ENCODE results near the gene RAC2.
A peak's percentile ranks its signal among the peaks of the same experiment; 100 is the strongest.

The RAC2 gene

DNA sequence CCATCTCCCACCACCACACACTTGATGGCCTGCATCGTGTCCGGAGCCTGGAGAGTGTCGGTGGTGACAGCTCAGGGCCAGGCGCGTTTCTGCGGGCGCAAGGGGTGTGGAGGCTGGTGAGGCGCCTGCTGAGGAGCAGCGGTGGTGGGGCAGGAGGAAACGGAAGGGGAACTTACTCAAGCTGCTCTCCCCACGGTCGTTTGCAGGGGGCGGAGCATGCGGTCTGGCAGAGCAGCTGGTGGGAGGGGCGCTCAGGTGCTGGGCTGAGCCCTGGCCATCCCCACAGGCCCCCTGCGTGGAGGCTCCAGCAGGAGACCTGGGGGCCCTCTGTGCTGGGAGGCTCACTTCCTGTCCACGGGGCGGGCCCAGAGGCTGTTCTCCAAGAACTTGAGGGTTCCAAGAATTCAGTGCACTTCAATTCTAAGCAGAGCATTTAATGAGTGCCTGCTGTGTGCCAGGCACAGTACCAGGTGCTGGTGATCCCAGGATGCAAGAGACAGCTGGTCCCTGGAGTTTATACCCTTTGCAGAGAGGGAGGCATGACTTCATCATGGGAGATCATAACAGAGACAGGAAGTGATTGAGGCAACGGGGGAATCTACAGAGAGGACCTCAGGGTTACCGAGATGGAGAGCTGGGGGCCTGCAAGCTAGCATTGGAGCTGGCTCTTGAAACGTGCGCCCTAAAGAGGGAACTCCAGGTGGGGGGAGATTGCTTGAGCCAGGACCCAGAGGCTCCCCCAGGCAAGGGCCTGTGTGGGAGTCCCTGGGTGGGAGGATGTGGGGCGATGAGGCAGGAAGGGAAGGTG lies at the start of gene RAC2:
TSS of gene RAC2 (minus strand) at position 156 of the 808 bp plus-strand sequence. CDS start at position 35, 121 bp downstream.
- DNase-seq = peak; percentile 90 to 91

DNA sequence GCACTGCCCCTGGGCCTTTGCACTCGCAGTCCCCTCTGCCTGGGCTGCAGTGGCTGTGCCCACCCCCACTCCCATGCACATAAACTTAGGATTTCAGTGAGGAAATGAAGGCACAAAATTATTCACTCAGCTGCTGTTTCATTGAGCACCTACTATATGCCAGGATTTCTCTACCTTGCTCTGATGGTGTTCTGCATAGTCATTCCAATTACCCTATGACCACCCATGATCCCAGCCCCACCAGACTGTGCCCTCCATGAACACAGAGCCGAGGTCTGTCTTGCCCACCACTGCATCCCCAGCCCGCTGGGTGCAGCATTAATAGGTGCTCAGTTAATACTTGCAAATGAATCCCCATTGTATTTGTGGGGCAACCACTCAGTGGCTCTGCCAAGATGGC lies 49.1 kb upstream of the RAC2 start:
- DNase-seq = no peak

DNA sequence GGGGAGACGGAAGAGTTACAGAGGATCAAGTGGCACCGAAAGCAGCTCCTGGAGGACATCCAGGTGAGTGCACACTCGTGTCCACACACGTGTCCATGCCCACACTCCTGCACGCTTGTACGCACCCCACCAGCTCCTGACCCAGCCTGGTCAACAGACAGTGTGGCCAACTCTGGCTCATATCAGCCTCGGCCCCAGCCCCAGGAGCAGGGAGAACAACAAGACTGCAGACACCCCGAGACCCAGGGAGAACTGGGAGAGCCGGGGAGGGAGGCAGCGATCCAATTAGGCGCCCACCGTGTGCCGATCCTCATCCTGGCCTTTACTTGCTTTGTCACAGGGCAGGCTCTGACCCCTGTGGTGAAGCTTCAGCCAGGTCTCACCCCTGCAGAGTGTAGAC lies 48.6 kb upstream of the RAC2 start:
- DNase-seq = no peak

DNA sequence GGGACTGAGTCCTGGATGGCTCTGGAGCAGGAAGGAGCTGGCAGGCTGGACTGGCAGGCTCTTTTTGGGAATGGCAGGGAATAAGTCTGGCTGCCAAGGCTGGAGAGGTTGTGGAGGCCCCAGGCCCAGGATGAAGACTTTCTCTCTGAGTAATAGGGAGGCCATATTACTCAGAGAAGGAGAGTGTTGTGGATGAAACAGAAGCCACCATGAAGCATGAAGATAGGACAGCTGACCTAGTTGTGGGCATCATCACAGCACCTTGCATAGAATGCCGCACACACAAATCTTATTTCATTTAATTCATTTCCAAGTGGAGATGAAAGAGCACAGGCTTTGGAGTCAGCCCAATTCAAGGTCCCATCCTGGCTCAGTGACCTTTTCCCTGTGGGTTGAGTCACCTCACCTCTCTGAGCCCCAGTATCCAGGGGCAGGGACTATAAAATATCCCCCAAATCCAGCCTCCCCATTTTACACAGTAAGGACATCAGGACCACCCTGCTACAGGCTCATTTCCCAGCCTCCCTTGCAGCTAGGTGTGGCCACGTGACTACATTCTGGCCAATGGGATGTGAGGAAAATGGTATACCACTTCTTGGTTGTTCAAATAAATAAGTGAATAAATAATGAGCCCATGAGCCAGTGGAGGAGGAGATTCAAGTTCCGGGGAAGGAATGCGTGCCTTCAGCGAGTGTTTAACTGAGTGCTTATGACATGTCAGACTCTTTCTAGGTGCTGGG lies 47.7 kb upstream of the RAC2 start:
- DNase-seq = no peak

DNA sequence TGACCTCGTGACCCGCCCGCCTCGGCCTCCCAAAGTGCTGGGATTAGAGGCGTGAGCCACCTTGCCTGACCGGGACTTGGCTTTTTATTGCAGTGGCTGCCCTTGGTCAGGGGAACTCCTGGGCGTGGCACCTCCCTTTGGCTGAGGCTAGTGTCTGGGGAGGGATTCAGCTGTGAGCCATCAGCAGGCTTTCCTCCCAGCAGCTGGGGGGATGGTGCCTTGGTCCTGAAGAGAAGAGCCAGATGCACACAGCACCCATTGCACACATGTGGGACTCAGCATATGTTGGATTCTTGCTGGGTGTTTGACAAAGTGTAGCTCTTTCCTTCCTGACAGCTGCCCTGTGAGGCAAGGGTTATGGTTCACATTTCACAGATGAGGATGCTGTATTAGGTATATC lies 46.7 kb upstream of the RAC2 start:
- no peak for DNase-seq

DNA sequence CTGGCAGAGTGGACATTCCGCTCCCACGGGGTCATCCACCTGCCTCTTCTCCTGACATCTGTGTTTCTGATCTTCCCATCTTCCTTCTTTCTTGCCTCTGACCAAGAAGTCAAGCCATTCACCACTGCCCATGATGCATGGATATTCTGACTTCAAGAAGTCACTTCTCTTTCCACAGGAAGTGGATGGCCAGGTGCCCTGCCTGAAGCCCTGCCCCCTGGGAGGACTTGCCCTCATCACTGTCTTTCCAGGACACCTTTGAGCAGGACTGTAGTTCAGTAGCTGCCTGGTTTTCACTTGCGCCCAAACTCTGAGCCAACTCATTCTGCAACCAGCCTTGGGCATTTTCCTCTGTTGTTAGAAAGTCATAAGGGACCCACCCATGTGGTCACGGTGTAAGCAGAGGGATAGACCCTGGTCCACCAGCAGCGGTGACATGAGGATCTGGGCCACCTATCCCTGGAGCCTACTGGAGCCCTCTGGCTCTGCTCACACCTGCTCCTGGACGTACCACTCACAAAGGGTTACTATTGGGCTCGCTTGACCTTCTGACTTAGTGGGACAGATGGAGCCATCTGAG lies 45.2 kb upstream of the RAC2 start:
- DNase-seq = no peak

DNA sequence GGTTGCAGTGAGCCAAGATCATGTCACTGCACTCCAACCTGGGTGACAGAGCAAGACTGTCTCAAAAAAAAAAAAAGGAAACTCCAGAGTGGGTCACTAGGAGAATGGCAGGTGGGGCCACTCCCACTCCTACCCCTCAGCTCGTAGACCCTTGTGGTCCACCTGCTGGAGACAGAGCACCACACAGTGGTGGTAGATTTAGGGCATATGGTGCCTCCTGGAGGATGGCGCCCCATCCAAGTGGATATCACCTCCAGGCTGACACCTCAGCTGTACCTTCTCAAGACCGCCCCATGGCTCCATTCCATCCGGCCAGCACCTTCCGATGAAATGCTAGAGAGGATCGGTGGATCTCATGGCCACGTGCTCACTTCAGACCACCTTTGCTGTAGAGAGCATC lies 44.5 kb upstream of the RAC2 start:
- DNase-seq = no peak

DNA sequence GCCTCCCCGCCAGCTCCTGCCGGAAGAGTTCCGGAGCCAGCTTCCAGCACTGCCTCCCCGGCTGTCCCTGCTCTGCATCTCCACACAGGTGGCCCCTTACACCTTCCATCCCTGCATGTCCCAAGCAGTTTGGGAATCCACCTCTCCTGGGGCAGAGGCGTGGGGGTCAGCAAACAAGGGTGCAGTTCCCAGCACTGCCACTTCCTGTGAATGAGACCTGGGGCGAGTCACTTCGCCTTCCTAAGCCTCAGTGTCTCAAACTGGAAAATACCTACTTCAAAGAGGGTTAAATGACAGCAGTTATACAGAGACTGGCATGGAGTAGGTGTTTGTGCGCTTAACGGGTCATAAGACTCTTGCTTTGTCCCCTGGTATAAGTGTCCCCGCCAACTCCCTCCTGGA lies 43.5 kb upstream of the RAC2 start:
- DNase-seq = no peak

DNA sequence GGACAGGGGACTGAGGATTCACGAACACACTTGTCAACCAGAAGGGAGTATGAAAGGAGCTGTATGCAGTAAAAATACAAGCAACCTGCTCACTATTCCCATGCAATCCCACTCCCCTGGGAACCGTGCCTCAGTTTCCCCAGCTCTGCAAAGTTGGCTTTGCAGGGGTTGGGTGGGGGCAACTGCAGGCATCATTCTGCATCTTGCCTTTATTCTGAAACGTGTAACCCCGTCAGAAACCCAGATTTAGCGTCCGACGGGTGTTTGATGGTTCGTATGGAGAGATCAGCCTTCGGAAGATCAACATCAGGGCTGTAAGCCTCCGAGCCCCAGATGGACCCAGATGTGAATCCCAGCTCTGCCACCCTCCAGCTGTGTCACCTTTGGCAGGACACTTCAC lies 41.9 kb upstream of the RAC2 start:
- DNase-seq = no peak

DNA sequence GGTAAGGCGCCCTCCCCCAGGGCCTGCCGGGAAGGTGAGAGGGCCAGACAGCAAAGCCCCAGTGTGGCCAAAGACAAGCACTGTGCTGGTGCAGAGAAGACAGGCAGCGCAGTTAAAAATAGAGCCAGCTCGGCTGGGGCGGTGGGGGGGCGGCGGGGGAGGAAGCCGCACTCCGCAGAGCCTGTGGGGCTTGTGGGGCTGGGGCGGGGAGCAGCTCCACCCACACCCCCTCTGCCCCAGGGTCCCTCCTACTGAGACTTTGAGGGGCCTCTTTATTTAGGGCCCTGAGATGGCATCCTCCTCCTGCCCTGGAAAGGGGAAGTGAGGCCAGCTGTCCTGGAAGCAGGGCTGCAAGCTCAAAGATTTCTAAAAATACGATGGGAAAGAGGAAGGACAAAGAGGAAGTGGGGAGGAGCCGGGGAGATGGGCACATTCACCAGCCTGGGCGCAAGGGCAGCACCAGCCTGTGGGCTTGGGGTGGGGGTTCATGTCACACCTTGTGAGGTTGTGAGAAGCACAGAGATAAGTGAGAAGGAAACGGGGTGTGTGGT lies 40.8 kb upstream of the RAC2 start:
- peak; percentile 46 to 57 for DNase-seq

DNA sequence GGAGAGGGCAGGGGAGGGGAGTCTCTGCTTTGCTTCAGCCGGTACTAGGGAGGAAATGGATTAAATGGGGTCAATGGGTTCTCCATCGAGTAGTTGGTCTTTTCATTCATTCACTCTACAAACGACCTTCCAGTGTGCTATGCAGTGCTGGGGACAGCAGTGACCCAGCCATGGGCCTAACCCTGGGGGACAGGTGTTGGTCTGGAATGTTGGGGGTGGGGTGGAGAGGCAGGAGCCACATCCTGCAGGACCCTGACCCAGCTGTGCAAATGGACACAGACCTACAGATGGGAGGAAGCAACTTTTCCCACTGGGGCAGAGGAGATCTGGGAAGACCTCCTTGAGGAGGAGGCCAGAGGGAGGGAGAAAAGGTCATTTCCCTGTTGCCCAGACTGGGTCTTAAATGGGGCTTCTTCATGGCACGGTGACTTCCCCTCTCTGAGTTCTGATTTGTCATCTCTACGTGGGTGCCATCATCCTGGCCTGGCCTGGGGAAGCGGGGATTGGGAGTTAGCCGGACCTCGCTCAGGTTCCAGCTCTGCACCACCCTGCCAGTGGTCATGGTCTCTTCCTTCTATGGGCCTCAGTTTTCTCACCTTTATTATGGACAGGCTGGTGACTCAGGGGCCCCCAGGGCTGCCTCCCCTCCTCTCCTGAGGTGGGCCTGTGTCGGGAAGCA lies 40.2 kb upstream of the RAC2 start:
- no peak for DNase-seq

DNA sequence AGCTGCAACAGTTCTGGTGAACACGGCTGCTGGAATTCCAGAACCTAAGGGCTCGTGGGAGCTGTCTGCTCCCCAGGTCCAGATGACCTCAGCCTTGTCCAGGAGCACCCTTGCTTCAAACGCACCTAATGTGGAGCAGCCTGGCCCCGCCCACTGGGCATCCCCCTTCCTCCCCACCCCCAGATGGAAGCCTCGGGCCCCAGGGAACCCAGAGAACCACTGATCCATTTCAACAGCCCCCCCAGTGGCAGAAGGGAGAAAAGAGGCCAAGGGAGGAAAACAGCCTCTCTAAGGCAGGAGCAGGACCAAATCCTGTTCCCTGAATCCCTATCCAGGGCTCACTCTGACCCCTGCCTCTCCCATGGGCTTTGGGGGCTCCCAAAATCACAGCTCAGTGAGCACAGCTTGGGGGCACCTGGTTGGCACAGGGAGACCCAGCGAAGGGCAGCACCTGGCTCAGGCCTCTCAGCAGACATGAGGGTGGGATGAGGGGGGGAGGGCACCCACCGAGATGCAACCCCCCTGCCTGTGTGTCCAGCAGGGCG lies 39.4 kb upstream of the RAC2 start:
- peak; percentile 48 to 81 for DNase-seq

DNA sequence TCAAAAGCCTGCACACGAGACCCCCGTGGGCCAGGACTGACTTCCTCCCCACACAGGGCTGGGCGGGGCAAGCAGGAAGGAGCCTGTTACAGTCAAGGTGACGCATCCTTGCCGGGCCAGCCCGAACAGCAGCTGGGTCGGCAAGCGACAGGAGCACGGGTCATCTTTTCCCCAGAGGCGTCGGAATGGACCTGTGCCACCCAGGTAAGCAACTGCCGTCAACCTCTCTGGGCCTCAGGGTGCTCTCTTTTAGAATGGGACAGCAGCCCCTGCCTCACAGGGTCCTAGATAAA lies 38.3 kb upstream of the RAC2 start, which contains the start of gene CYTH4:
TSS of gene CYTH4 (plus strand) at position 124 of the 293 bp plus-strand sequence. CDS start at position 186, 62 bp downstream.
- peak; percentile 82 to 84 for DNase-seq

DNA sequence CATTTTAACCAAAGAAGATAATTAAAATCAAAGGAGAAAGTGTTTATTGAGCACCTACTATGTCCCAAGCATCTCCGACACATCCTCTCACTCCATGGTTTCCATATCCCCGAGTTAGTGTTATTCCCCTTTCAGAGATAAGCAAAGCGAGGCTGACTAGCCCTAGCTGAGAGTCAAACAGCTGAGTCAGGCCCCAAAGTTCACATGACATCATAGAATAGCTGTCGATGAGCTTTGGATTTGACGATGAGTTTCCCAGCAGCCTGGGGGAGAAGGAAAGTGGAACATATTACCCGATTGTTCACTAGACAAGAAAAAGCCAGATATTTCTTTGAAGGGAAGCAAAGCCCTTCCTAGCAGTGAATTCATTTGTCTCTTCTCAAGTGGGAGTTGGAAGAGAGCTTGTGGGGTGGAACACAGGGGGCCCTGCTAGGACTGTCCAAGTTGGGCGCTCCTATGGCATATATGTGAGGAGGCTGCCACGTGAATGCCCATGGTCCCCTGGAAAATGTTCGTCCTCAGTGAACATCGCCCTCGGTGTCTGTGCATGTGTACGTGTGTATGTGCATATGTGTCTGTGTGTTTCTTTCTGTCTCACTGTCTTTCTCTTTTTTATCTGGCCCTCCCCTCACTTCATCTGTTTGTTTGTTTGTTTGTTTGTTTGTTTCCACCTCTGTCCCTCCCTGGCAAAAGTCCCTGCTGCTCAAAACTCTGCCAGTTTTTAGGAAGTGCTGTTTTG lies 37.7 kb upstream of the RAC2 start:
- DNase-seq = peak in 1 of 2 donors; percentile 29

DNA sequence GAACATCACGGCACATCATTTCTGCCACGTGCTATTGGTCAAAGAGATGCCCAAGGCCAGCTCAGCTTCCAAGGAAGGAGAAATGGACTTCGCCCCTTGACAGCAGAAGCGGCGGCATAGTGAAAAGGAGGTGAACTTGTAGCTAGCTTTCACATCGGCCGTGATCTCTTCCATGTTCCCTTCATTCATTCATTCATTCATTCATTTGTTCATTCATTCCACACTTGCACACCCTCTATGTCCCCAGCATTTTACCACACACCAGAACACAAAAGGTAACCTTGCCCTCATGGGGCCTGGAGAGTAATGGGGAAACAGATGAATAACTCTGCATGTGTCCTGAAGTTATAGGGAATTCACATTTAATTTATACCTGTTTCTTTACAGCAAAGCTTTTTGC lies 37.1 kb upstream of the RAC2 start:
- no peak for DNase-seq

DNA sequence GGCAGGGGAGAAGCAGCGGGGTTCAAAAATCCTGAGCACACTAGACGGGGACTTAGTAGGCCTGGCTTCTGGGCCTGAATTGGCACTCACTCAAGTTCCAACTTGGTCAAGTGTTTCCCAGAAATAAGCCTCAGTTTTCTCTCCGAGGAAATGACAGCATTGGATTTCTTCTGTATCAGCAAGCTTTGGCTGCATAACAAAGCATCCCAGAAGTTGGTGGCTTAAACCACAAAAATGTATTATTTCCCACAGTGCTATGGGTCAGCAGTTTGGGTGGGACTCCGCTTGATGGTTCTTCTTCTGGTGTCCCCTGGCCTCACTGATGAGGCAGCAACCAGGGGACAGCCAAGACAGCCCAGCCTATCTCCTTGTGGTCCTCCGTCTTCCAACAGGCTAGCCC lies 36.6 kb upstream of the RAC2 start:
- DNase-seq = no peak

DNA sequence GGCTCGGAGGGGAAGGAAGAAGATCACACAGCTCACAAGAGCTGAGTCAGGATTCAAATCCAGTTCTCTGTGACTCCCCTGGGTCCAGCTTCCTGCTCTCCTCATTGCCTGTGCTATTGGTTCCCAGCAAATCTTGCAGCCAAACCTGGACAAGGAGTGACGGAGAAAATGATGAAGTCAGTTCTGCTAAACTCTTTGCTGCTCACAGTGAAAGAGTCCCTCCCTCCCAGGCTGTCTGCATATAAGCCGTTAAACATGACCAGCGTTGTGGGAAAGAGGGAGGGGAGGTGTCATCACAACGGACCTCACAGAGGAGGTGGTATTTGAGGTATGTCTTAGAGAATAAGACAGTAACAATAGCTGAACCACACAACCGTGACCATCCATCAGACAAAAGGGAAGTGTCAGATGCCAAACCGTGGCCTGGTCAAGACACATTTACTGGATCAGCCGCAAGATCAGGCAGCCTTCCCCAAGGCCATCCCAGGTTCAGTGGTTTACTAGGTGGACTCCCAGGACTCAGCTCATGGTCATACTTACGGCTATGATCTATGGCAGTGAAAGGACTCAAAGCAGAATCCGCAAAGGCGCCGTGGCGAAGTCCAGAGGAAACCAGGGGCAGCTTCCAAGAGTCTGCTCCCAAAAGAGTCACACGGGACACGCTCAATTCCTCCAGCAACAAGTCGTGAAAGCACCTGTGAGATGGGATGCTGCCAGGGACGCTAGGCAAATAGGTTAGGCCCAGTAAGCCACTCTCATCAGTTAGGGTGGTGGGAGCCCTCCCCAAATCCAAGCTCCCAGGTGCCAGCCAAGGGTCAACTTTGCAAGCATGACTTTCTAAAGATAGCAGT lies 35.5 kb upstream of the RAC2 start:
- DNase-seq = no peak

DNA sequence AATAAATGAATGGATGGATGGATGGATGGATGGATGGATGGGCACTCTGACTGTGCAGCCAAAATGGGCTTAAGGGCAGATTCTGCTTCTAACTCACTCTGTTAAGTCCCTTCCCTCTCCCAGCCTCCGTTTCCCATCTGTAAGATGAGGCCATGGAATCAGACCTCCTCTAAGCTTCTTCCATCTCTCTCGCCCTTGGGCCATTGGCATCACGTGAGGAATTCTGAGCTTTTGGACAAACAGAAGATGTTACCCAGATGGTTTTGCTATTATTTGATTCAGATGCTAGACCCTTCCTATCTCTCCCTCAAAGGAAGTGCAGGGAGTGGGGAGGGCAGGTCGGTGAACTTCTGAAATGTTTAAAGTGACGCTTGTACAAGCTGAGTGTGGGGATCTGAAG lies 34.2 kb upstream of the RAC2 start:
- no peak for DNase-seq

DNA sequence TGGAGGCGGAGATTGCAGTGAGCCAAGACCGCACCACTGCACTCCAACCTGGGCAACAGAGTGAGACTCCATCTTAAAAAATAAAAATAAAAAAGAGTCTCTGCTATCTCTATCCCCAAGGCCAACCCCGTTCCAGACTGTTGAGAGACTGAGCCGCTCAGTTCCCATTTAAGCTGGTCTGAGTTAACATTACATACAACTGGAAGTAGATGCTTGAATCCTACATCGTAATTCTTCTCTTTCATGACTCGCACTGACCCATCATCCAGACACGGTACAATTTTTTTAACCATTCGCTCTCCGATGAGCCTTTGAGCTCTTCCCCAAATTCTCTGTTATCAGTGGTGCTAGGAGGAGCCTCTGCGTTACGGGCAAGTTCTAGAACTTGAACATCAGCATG lies 33.3 kb upstream of the RAC2 start:
- no peak for DNase-seq

DNA sequence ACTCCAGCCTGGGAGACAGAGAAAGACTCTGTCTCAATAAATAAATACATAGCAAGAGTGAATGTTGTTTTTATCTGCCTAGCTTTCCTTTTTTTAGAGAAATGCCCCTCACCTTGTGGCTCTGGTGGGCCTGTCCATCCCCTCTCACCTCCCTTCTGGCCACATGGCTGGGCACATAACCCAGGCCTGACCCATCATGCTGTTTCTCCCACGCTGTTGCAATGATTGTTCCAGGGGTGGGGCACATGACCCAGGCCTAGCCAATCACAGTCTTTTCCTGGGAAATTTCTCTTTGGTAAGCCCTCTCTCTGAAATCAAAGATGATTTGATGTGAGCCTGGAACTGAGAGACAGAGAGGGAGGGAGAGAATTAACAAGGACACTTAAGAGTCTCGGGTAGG lies 32.7 kb upstream of the RAC2 start:
- no peak for DNase-seq

DNA sequence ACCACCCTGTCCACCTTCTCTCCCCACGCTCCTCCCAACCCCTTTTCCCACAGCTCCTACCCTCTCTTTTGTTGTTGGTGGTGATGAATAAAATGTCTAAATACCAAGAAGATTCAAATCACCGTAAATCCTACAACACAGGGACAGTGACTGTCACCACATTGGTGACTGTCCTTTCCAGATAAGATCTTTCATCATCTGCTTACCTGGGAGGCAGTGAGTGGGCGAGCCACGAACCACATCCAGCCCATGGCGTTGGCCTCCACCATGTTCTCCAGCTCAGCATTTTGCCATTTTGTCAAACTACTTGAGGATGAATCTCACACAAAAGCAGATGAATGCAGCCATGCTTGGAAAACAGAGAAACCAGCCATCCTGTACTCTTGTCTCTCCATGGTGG lies 31.6 kb upstream of the RAC2 start:
- DNase-seq = peak in 1 of 2 donors; percentile 19

Measured in activated CD4-positive, alpha-beta T cell treated with anti-CD3 and anti-CD28 coated beads for 4 hours (primary cell).